SK-N-SH treated with all-trans-retinoic acid at 6 μM for 48 hours (cell line): Measurements from ENCODE around the gene VSX2.

Experiments used
- ARNTL ChIP-seq: fragments of 450-650 bp; formaldehyde crosslinking; IDR thresholded peaks from 2 replicates; pipeline ENCODE4 v1.5.0; 2020; ENCODE audit warnings: low read depth, mild to moderate bottlenecking, moderate library complexity, borderline replicate concordance
- BACH2 ChIP-seq: fragments of 250-450 bp; sonication (Bioruptor Pico); IDR thresholded peaks from 2 replicates; pipeline ENCODE4 v1.9.0; 2021; ENCODE audit warnings: mild to moderate bottlenecking, borderline replicate concordance
- CSDC2 ChIP-seq: fragments of 250-450 bp; sonication (Bioruptor Pico); IDR thresholded peaks from 2 replicates; pipeline ENCODE4 v1.5.0; 2020; ENCODE audit warnings: mild to moderate bottlenecking, moderate library complexity
- OSR1 ChIP-seq: fragments of 250-450 bp; sonication (Bioruptor Pico); IDR thresholded peaks from 2 replicates; pipeline ENCODE4 v1.8.0; 2022; ENCODE audit warnings: moderate library complexity, mild to moderate bottlenecking, inconsistent platforms
- RARB ChIP-seq: fragments of 250-450 bp; sonication (Bioruptor Pico); IDR thresholded peaks from 2 replicates; pipeline ENCODE4 v1.8.0; 2021; ENCODE audit warnings: mild to moderate bottlenecking, moderate library complexity
- ZFP3 ChIP-seq: fragments of 250-450 bp; sonication (Bioruptor Pico); IDR thresholded peaks from 2 replicates; pipeline ENCODE4 v1.5.0; 2020; ENCODE audit warnings: mild to moderate bottlenecking, moderate library complexity
- ZFP30 ChIP-seq: fragments of 450-650 bp; formaldehyde crosslinking; IDR thresholded peaks from 2 replicates; pipeline ENCODE4 v1.5.0; 2022; ENCODE audit warnings: mild to moderate bottlenecking, moderate library complexity
- ZNF565 ChIP-seq: fragments of 450-650 bp; formaldehyde crosslinking; conservative IDR thresholded peaks from 2 replicates; pipeline ENCODE4 v1.5.0; 2020; ENCODE audit warnings: low read depth, mild to moderate bottlenecking, moderate library complexity
- ZNF70 ChIP-seq: fragments of 450-650 bp; formaldehyde crosslinking; IDR thresholded peaks from 2 replicates; pipeline ENCODE4 v1.5.0; 2020; ENCODE audit warnings: mild to moderate bottlenecking, moderate library complexity
- TF ChIP-seq, protein P1 (sequence below): fragments of 250-450 bp; sonication (Bioruptor Pico); IDR thresholded peaks from 2 replicates; pipeline ENCODE4 v1.8.0; 2020; ENCODE audit warnings: mild to moderate bottlenecking, moderate library complexity, borderline replicate concordance
- TF ChIP-seq, protein P2 (sequence below): fragments of 250-450 bp; sonication (Bioruptor Pico); IDR thresholded peaks from 2 replicates; pipeline ENCODE4 v1.5.1; 2021; ENCODE audit warnings: mild to moderate bottlenecking, moderate library complexity

DNA sequence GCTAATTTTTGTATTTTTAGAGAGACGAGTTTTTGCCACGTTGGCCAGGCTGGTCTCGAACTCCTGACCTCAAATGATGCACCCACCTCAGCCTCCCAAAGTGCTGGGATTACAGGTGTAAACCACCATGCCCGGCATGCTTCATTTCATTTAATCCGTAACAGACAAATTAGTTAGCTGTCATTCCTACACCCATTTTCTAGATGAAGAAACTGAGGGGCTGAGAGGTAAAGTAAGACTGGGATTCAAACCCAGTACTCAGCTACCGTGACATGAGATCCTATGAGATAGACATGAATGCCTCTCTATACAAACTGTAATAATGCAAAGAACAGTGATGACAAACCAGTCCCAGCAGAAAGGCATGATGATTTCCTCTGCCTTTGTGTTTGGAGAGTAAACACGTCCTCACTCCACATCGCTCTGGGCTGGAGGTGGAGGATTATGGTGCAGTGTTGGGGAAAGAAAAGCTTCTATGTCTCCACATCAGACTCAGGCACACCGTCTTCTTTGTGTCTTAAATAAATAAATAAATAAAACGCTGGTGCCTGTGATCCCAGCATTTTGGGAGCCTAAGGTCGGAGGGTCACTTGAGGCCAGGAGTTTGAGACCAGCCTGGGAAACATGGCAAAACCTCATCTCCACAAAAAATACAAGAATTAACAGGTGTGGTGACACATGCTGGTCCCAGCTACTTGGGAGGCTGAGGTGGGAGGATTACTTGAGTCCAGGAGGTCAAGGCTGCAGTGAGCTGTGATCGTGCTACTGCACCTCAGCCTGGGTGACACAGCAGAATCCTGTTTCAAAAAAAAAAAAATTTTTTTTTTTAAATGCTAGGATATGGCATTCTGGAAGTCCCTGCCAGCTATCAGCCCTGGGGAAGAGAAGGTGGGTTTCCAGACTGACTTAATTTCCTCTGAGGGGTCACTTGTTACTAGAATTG lies 10.5 kb downstream of the VSX2 start:
- no peak for TF ChIP-seq RARB (CRISPR knock-in tag)
- TF ChIP-seq CSDC2 (CRISPR knock-in tag) = no peak
- TF ChIP-seq ZNF565 (CRISPR knock-in tag) = no peak
- TF ChIP-seq ZFP30 = no peak
- TF ChIP-seq ARNTL (CRISPR knock-in tag) = no peak
- TF ChIP-seq ZNF70 (CRISPR knock-in tag) = no peak
- TF ChIP-seq, protein P1, sequence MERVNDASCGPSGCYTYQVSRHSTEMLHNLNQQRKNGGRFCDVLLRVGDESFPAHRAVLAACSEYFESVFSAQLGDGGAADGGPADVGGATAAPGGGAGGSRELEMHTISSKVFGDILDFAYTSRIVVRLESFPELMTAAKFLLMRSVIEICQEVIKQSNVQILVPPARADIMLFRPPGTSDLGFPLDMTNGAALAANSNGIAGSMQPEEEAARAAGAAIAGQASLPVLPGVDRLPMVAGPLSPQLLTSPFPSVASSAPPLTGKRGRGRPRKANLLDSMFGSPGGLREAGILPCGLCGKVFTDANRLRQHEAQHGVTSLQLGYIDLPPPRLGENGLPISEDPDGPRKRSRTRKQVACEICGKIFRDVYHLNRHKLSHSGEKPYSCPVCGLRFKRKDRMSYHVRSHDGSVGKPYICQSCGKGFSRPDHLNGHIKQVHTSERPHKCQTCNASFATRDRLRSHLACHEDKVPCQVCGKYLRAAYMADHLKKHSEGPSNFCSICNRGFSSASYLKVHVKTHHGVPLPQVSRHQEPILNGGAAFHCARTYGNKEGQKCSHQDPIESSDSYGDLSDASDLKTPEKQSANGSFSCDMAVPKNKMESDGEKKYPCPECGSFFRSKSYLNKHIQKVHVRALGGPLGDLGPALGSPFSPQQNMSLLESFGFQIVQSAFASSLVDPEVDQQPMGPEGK (CRISPR knock-in tag) = no peak
- TF ChIP-seq ZFP3 (CRISPR knock-in tag) = no peak
- no peak for TF ChIP-seq OSR1
- TF ChIP-seq BACH2 (CRISPR knock-in tag) = no peak
- TF ChIP-seq, protein P2, sequence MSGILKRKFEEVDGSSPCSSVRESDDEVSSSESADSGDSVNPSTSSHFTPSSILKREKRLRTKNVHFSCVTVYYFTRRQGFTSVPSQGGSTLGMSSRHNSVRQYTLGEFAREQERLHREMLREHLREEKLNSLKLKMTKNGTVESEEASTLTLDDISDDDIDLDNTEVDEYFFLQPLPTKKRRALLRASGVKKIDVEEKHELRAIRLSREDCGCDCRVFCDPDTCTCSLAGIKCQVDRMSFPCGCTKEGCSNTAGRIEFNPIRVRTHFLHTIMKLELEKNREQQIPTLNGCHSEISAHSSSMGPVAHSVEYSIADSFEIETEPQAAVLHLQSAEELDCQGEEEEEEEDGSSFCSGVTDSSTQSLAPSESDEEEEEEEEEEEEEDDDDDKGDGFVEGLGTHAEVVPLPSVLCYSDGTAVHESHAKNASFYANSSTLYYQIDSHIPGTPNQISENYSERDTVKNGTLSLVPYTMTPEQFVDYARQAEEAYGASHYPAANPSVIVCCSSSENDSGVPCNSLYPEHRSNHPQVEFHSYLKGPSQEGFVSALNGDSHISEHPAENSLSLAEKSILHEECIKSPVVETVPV = no peak
